Measurements from ENCODE around the gene KCNN2.

Gene KCNN2

GRCh38 chr5:114361724-114362196 lies at the start of gene KCNN2:
Gene KCNN2, plus strand, starts transcription at chr5:114362070. Its CDS starts 70 bp downstream, at chr5:114362140.
- DNase-seq (ENCODE audit: low spot score) = peak; percentile 87

- no peak for DNase-seq (ENCODE audit: low spot score)
Observed at GRCh38 chr5:114312658-114313057, 49.2 kb upstream of the KCNN2 start.

GRCh38 chr5:114314061-114314460 lies 47.8 kb upstream of the KCNN2 start:
- no peak for DNase-seq (ENCODE audit: low spot score)

DNA sequence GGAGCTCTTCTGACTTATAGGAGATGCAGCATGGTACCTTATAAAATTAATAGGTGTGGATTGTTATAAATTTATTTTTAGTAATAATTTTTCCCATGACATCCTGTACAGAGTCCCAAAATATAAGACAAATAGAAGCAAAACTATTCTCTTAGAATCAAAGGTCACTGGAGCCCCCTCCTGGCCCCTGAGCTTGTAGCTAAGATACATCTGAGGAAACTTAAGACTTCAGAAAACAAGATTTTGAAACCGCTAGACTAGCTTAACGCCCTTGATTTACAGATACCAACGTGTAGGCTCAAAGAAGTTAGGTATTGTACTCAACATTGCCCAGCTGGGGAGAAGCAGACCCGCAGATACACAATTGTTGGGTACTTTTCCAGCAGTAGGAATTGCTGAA lies 45.7 kb upstream of the KCNN2 start:
- DNase-seq (ENCODE audit: low spot score) = no peak

GRCh38 chr5:114317751-114318150 lies 44.1 kb upstream of the KCNN2 start:
- DNase-seq (ENCODE audit: low spot score) = no peak

DNA sequence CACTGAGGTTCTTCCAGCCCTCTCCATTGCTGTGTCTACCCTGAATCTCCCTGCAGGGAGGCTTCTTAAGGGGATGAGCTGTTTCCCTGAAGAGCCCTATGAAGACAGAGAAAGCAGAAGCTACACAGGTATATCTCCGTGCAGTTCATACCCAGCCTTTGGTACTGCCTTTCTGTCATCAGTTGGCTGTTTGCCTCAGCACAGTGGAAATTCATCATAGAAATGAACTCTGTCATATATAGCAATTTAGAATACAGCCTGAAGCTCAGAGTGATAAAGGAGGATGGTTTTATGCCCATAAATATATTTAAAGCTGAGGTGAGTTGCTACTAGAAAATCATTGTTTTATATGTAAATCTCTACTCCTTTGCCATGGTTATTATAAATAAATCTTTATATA lies 42.6 kb upstream of the KCNN2 start:
- no peak for DNase-seq (ENCODE audit: low spot score)

DNA sequence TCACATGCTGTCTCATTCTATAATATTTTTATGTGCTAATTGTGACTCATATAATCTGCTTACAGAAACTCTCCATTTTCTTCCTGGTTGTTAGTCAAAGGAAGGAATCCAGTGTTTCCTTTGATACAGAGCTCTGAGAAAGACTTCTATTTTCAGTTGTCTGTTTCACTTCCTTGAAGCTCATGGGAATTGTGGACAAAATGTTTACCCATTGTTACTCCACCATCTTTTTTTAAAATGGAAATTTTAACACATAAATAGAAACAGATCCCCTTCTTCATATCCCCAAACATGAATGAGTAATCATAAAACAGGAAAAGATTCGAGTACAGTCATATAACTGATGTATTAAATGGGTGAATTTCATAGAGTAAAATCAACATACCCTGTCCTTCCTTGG lies 42.0 kb upstream of the KCNN2 start:
- DNase-seq (ENCODE audit: low spot score) = no peak

DNA sequence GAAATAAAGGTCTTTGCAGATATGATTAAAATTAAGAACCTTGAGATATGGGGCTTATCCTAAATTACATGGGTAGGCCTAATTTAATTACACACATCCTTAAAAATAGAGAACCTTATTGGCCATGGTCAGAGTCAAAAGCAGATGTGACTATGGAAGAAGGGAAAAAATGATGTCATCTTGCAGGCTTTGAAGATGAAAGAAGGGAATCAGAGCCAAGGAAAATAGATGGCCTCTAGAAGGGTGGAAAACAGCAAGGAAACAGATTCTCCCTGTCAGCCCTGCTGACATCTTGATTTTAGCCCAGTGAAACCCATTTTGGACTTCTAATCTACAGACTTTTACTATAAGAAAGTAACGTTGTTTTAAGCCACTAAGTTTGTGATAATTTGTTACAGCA lies 37.6 kb upstream of the KCNN2 start:
- no peak for DNase-seq (ENCODE audit: low spot score)

DNA sequence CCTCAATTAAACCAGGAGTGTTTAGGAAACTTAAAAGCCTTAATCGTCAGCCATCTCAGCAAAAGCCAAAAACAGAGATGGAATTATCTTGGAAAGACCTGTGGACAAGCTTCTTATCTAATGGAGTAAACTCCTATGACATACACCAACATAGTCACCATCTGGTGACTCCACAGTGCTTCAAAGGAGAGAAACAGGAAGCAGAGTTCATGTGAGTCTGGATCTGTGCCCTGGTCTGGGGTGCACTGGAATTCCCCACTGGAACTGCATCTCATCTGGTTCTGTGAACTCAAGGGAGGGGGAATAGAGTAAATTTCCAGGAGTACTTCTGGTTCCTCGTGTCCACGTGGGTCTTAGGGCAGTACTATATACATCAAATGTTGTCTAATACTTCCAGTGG lies 36.3 kb upstream of the KCNN2 start:
- DNase-seq (ENCODE audit: low spot score) = no peak

DNA sequence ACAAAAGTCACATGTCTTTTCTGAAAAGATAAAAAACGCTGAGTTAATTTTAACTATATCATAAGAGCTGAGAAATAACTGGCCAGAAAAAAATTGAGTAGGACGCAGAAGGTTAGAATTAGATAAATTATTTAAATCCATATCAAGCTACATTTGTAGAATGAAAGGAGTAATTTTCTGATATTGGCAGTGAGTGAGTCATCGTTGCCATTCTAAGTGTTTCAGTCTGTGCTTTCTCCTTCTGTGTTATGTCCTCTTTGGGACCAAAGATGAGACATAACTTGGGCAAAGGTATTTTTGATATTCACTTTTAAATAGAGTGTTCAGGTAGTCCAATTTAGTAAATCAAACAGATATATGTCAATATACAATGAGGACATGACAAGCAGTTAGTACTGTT lies 34.4 kb upstream of the KCNN2 start:
- no peak for DNase-seq (ENCODE audit: low spot score)

DNA sequence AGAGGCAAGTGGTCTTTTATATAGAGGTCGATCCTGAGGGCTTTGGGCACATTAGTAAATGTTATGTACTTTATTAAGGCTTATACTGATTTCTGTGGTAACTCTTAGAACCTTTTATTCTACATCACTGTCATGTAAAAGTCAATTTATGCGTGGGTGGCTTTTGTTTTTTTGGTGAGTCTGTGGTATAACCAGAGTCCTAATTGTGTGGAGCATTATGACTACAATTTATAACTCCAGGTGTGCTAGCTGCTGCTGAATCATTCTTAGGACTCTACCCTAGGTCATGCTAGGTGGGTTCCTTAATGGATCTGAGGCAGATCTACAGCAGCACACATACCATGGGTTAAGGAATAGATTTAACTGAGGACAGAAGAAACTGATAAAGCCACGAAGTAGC lies 33.9 kb upstream of the KCNN2 start:
- DNase-seq (ENCODE audit: low spot score) = no peak

GRCh38 chr5:114330916-114331531 lies 30.8 kb upstream of the KCNN2 start:
- DNase-seq (ENCODE audit: low spot score) = no peak

DNA sequence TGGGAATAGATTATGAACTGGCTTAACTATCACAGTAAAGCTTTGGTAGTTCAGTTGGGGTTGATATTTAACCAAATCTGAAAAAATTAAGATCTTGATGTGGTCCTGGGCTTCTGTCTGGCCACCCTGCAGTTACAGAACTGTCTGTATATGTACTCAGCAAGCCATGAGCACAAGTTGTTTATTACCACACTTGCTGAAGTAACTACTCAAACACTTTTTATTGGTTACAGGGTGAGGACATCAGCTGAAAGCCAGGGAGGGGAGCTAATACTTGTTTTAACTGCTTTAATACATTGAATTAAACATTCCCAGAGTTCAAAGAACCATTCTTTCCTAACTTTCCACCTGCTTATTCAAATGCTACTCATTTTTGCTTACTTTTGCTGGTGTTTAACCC lies 29.4 kb upstream of the KCNN2 start:
- no peak for DNase-seq (ENCODE audit: low spot score)

- DNase-seq (ENCODE audit: low spot score) = no peak
Observed at GRCh38 chr5:114332925-114333324, 28.9 kb upstream of the KCNN2 start.

GRCh38 chr5:114335391-114335790 lies 26.5 kb upstream of the KCNN2 start:
- no peak for DNase-seq (ENCODE audit: low spot score)

- no peak for DNase-seq (ENCODE audit: low spot score)
Observed at GRCh38 chr5:114339108-114339507, 22.8 kb upstream of the KCNN2 start.

- DNase-seq (ENCODE audit: low spot score) = no peak
Observed at GRCh38 chr5:114346181-114346580, 15.7 kb upstream of the KCNN2 start.

- DNase-seq (ENCODE audit: low spot score) = no peak
Observed at GRCh38 chr5:114355086-114355830, 6.6 kb upstream of the KCNN2 start.

GRCh38 chr5:114358329-114358728 lies 3.5 kb upstream of the KCNN2 start:
- no peak for DNase-seq (ENCODE audit: low spot score)

GRCh38 chr5:114360357-114360756 lies 1.5 kb upstream of the KCNN2 start:
- no peak for DNase-seq (ENCODE audit: low spot score)

DNA sequence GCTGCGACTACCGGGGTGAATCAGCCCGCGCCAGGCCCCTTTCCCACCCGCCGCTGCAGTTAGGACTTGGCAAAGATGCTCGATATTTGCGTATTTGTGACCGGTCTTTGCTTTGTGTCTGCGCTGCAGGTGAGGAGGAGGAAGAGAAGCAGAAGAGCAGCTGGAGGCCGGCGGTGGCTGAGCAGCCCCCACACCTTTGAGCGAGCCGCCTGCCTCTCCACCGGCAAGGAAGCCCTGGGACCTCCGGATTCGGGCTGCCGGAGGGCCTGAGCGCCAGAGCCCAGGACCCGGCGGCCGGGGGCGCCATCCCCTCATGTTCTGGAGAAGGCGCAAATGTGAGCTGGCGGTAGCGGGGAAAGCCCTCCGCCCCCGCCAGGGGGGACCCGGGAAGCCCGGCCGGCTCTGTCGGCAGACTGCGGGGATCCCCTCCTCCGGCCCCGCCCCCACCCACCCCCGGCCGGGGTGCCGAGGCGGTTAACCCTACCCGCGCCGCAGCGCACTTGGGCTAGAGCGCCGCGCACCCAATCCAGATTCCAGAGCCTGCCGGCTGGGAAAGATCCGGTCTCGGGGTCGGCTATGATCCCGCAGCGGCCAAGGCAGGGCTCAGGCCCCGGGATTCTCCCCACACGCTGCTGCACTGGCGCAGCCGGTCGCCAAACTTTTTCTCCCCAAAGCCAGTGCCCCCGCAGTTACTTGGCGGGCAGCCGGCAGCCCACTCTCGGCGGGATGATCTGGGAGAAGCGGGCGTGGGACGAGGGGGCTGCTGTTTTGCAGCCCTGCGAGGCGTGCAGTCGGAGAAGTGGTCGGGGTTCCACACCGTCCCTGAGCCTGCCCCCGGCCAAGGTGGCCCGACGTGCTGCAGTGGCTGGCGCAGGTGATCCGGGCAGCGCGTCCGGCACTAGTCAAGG lies 800 bp upstream of the KCNN2 start:
- DNase-seq (ENCODE audit: low spot score) = peak; percentile 84

GRCh38 chr5:114362197-114362976 lies 517 bp downstream of the KCNN2 start:
- DNase-seq (ENCODE audit: low spot score) = peak; percentile 66
